GM12878 (cell line): ENCODE results near the gene RAB31. TPM values are rescaled to one million over a fixed set of nuclear protein-coding genes. Genes with fewer than 3 reads are reported as not detected.

Source experiments
- ATAC-seq: fragments of 200-7000 bp; cut with Tn5 transposase; 3 replicates; pipeline ENCODE4 v1.9.1; 2020; ENCODE audit warnings: mild to moderate bottlenecking, moderate library complexity
- BruUV-seq: library from RNA; stranded (reverse); fragments of 400-500 nt; replicated peaks from 2 replicates; lab custom pipeline; 2021; lab: Mats Ljungman, UMichigan
- CTCF ChIA-PET: fragments of 300-600 bp; sonication (Branson Sonifier 250); formaldehyde crosslinking; extraction: SDS; loops from one replicate; lab custom pipeline; 2021; ENCODE audit warnings: inconsistent platforms; lab: Yijun Ruan, JAX
- POLR2A ChIA-PET: fragments of 350-600 bp; formaldehyde crosslinking; extraction: SDS; loops from one replicate; lab custom pipeline; 2021; ENCODE audit warnings: inconsistent platforms; lab: Charles Lee
- RAD21 ChIA-PET: fragments of 300-600 bp; sonication (Branson Sonifier 250); formaldehyde crosslinking; loops from one replicate; lab custom pipeline; 2023; ENCODE audit warnings: antibody characterized with exemption; ENCODE audit not compliant: unreplicated experiment; lab: Charles Lee
- SMC1A ChIA-PET: fragments of 300-600 bp; sonication (Branson Sonifier 250); formaldehyde crosslinking; loops from one replicate; lab custom pipeline; 2023; ENCODE audit not compliant: unreplicated experiment, uncharacterized antibody; lab: Charles Lee
- DNase-seq: peaks from one replicate; pipeline ENCODE4 v3.0.0-alpha.2; 2011; ENCODE audit warnings: low read depth, low spot score
- FAIRE-seq: peaks from 3 replicates; lab custom pipeline; 2011; peaks lifted over from hg19 to GRCh38; lab: Jason Lieb, UNC
- H2AFZ ChIP-seq: 2 replicates; pipeline ENCODE4 v1.6.0; 2011; ENCODE audit warnings: low read depth, low read length, control low read depth; ENCODE audit not compliant: control insufficient read depth
- H3K27ac ChIP-seq: 2 replicates; pipeline ENCODE4 v1.5.1; 2011; ENCODE audit warnings: control low read depth; ENCODE audit not compliant: control insufficient read depth, insufficient read depth
- H3K27me3 ChIP-seq, 2 experiments: replicated peaks in 1 of 2; 2 replicates each; pipeline versions ENCODE4 v1.6.0 to v1.6.1; 2011; ENCODE audit warnings: low read length in 1 of 2; ENCODE audit not compliant: control insufficient read depth in 2 of 2, insufficient read depth in 2 of 2
- H3K36me3 ChIP-seq, 2 experiments: 2 replicates each; pipeline ENCODE4 v1.5.1; 2011; ENCODE audit warnings: low read length in 1 of 2; ENCODE audit not compliant: control insufficient read depth in 2 of 2, insufficient read depth in 2 of 2
- H3K4me1 ChIP-seq: 2 replicates; pipeline ENCODE4 v1.6.1; 2011; ENCODE audit warnings: mild to moderate bottlenecking, low read length, moderate library complexity, mixed read lengths; ENCODE audit not compliant: control insufficient read depth, insufficient read depth
- H3K4me2 ChIP-seq: 2 replicates; pipeline ENCODE4 v1.6.0; 2011; ENCODE audit warnings: control low read depth; ENCODE audit not compliant: control insufficient read depth, insufficient read depth
- H3K4me3 ChIP-seq: fragments of 200-600 bp; sonication (generic); 2 replicates; pipeline ENCODE4 v1.5.1; 2016
- H3K79me2 ChIP-seq: 2 replicates; pipeline ENCODE4 v1.6.0; 2011; ENCODE audit warnings: low read length; ENCODE audit not compliant: control insufficient read depth, insufficient read depth
- H3K9ac ChIP-seq: 2 replicates; pipeline ENCODE4 v1.8.0; 2011; ENCODE audit warnings: low read length, control low read depth, mixed read lengths; ENCODE audit not compliant: control insufficient read depth, insufficient read depth
- H3K9me3 ChIP-seq: replicated peaks from 3 replicates; pipeline ENCODE4 v1.5.1; 2011; ENCODE audit warnings: mild to moderate bottlenecking, low read length; ENCODE audit not compliant: control insufficient read depth, insufficient read depth
- H4K20me1 ChIP-seq: 2 replicates; pipeline ENCODE4 v1.6.0; 2011; ENCODE audit not compliant: control insufficient read depth, insufficient read depth
- CTCF ChIP-seq, 3 experiments: IDR thresholded peaks in 2 of 3; conservative IDR thresholded peaks in 1 of 3; 2 replicates each; pipeline ENCODE4 v1.5.1; 2011; ENCODE audit warnings: low read depth in 3 of 3, low read length in 3 of 3, mild to moderate bottlenecking in 3 of 3, control low read depth in 2 of 3, moderate library complexity in 2 of 3, inconsistent platforms in 1 of 3, mixed read lengths in 1 of 3; ENCODE audit not compliant: control insufficient read depth in 2 of 3, insufficient read depth in 1 of 3; ENCODE audit errors: extremely low read depth in 1 of 3
- E4F1 ChIP-seq: fragments of 450-650 bp; IDR thresholded peaks from 2 replicates; pipeline ENCODE4 v1.6.1; 2018; ENCODE audit warnings: borderline replicate concordance, mild to moderate bottlenecking; ENCODE audit not compliant: partially characterized antibody
- NFYB ChIP-seq: IDR thresholded peaks from 2 replicates; pipeline ENCODE4 v1.6.1; 2011; ENCODE audit warnings: low read depth, mild to moderate bottlenecking, low read length, improper control_type of control experiment, moderate library complexity; ENCODE audit not compliant: insufficient read depth
- RAD21 ChIP-seq: IDR thresholded peaks from 2 replicates; pipeline ENCODE4 v1.6.1; 2011; ENCODE audit warnings: mild to moderate bottlenecking, low read depth, low read length, moderate library complexity; ENCODE audit not compliant: insufficient read depth
- WGBS: methylation state at CpG from one replicate; pipeline ENCODE4 v1.1.6; 2016; ENCODE audit warnings: low lambda C conversion rate; ENCODE audit not compliant: insufficient replicate concordance, insufficient coverage; ENCODE audit errors: missing lambda C conversion rate; 5-methylcytosine and 5-hydroxymethylcytosine counted together
- in situ Hi-C: fragments of 300-500 bp; cut with MboI; formaldehyde crosslinking; loops from 9 replicates; pipeline ENCODE4 v1.14.3; 2018; ENCODE audit warnings: mixed read lengths
- intact Hi-C: fragments of 100-400 bp; cut with micrococcal nuclease; formaldehyde crosslinking; loops from one replicate; pipeline ENCODE4 v1.14.2; 2022; ENCODE audit not compliant: unreplicated experiment
- polyA plus RNA-seq, 11 experiments: library from polyadenylated mRNA; depleted of rRNA in 4 of 11; unstranded in 6 of 11; stranded (reverse) in 5 of 11; fragments of >200 nt; fragmentation: Nextera tagmentation in 4 of 11; fragmentation: Illumina TruSeq in 1 of 11; extraction: Ambion mirVana in 4 of 11; extraction: Trizol in 1 of 11; gene quantifications; 1 replicate in 1 of 11; 2 replicates in 10 of 11; pipeline versions ENCODE4 v1.2.1 to v1.2.3, GENCODE V29; 2011 to 2016; ENCODE audit warnings: inconsistent platforms in 2 of 11, missing spikeins in 2 of 11, low read depth in 1 of 11
- total RNA-seq, 4 experiments: library from RNA; depleted of rRNA in 3 of 4; stranded (reverse); fragments of >200 nt in 3 of 4; fragmentation: Illumina TruSeq in 1 of 4; extraction: Trizol in 1 of 4; gene quantifications; 2 replicates each; pipeline versions ENCODE4 v1.2.1 to v1.2.3, GENCODE V29; 2013 to 2021

RAB31 gene
- total and polyA plus RNA-seq, 10 of the 15 experiments (the other 5 are each of a cell fraction or from before 2014, with no cell fraction given): 0.80 to 23.3 (median 12.2) TPM

GRCh38 chr18:9683418-9684396, 24.4 kb upstream of the RAB31 start:
- WGBS: 67% methylated on average over 9 of the region's 9 CpGs
- H3K4me2 ChIP-seq: no peak overlapping the region
- in situ Hi-C loops: no loop called here

More at GRCh38 chr18:9683418-9684396, 24.4 kb upstream of the RAB31 start:
- intact Hi-C loops: no loop called here
- H4K20me1 ChIP-seq: no peaks in the 10 kb centered on the region
- TF ChIP-seq E4F1: no peak
- no peak for TF ChIP-seq NFYB
- TF ChIP-seq RAD21: peak; percentile 44; the same call in 1 of the 2 replicates
- peak in 2 of 3 experiments; percentile 15 to 27; a peak in 2 of 6 replicates for TF ChIP-seq CTCF (IDR thresholded peaks at IDR 0.05 in 2 of 3, conservative IDR thresholded peaks at IDR 0.05 in 1 of 3; ENCODE audit: control insufficient read depth in 2 of 3, extremely low read depth in 1 of 3, insufficient read depth in 1 of 3, low read depth in 3 of 3, low read length in 3 of 3)
- TF ChIP-seq, all 136 proteins: peak for 2
- H2AFZ ChIP-seq: no peak overlapping the region
- BruUV-seq: no TSS peak
- RAD21 ChIA-PET: no interaction called here
- CTCF ChIA-PET: no interaction called here
- no peaks in the 10 kb centered on the region; the same call in 2 of the 3 replicates for H3K9me3 ChIP-seq
- peaks cover 3% of the 10 kb centered on the region; the same call in 1 of the 2 replicates for H3K4me1 ChIP-seq
- H3K9ac ChIP-seq: no peak overlapping the region
- DNase-seq (no peak), FAIRE-seq (peak; percentile 80), ATAC-seq (0 out of 3 replicates have a peak, but pooled peaks have one; percentile 26)
- no peak overlapping the region for H3K4me3 ChIP-seq
- H3K79me2 ChIP-seq: no peaks in the 10 kb centered on the region
- POLR2A ChIA-PET: no interaction called here
- no peaks in the 10 kb centered on the region; a peak in 1 of 4 replicates for H3K27me3 ChIP-seq
- SMC1A ChIA-PET: interaction anchor here (0.5 to 1.4 kb wide), 2 partner anchors 23 to 165 kb away, joined by 3 to 4 read pairs; no protein-coding TSS in a partner anchor
- H3K36me3 ChIP-seq: no peaks in the 10 kb centered on the region
- no peak overlapping the region for H3K27ac ChIP-seq
